ENCODE measurements around the gene NRBF2.
"Not testable (repeated sequence)": the region's sequence is repeated elsewhere in the genome, so short reads cannot be mapped to it uniquely, and the experiment has no call there.

NRBF2 gene

DNA sequence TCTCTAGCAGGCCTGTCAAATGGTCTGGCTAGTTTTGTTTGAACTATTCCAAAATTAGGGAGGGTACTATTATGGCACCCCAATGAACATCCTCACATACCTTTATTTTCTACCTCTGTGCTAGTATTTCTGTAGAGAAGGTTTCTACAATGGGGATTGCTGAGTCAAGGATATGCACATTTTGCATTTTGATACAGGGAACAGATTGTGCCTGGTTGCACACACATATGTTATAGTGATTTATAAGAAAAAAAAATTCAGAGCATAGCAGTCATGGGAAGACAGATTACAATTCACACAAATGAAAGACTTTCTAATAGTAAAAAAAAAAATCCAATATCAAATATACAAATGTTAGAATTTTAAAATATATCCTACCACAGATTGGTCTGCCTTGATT, 14.1 kb upstream of the NRBF2 start:
- no peak for DNase-seq

DNA sequence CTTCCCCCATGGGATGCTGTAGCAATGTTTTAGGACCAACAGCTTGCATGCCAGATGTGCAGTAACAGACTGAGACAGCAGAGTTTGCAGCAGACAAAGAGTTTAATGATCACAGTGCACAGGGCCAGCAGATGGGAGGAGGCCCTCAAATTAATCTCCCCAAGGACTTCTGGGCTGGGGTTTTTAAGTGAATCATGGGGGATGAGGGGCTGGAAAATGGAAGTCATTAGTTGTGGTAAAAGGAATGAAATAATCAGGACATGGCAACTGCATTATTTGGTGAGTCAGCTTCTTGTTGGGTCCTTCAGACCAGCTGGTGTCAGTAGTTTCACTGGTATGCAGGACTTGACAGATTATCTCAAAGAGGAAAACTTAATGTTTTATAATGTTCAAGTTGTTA, 12.6 kb upstream of the NRBF2 start:
- DNase-seq = no peak

DNA sequence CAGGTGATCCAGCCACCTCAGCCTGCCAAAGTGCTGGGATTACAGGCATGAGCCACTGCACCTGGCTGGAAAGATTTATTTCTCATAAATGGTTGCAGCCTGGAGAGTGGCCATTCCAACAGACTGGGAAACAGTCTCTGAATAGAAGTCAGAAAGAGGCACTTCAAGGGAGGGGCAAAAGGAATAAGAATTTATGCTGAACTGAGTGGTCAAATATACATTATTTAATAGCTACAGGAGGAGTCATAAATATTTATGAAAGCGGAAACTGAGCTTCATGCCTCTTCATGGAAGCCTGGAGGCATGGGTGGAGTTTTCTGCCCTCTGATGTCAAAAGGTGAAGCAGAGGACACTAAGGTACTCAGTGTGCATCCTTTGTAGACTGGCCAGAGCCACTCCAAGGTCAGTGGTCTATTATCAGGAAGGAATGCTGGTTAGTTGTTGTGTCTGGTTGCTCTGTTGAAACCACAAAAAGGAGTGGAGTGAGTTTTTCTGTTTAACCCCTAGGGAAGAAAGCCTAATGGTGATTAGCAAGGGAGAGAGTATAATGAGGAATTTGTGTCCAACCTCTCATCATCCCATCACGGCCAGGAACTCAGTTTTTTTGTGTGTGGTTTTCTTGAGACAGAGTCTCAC, 9.3 kb upstream of the NRBF2 start:
- no peak for DNase-seq

DNA sequence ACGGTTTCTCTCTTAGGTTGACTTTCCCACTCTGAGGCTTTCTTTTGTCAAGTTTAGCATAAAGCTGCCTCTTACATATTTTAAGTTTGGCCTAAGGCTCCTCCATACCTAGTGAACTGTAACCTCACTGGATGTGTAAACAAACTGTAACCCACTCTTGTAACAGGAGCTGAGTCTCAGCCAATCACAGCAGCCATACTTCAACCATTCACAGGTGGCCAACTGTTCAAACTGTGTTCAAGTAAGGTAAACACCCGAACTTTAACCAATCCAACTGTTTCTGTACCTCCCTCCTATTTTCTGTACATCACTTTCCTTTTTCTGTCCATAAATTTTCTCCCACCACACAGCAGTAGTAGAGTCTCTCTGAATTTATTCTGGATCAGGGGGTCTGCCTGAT, 7.7 kb upstream of the NRBF2 start:
- DNase-seq = no peak

DNA sequence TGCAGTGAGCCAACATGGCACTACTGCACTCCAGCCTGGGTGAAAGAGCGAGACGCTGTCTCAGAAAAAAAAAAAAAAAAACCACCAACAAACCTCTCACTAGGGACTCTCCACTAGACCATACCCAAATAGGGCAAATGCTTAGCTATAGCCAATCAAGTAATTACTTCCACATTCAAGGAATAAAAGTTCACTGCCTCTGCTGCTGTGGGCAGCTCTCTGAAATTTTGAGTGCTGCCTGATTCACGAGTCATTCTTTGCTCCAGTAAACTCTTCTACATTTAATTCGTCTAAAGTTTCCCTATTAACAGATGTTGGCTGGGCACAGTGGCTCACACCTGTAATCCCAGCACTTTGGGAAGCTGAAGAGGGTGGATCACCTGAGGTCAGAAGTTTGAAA, 4.7 kb upstream of the NRBF2 start:
- DNase-seq = no peak

DNA sequence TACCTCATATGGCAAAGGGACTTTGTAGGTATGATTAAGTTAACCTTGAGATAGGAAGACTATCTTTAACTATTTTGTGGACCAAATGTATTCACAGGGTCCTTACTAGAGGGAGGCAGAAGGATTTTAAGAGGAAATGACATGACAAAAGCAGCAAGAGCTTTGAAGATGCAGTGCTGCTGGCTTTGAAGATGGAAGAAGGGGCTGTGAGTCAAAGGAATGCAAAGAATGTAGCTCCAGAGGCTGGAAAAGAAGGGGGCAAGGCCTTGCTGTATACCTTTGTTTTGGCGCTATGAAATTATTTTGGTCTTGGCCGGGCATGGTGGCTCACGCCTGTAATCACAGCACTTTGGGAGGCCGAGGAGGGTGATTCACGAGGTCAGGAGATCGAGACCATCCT, 3.2 kb upstream of the NRBF2 start:
- DNase-seq = no peak

DNA sequence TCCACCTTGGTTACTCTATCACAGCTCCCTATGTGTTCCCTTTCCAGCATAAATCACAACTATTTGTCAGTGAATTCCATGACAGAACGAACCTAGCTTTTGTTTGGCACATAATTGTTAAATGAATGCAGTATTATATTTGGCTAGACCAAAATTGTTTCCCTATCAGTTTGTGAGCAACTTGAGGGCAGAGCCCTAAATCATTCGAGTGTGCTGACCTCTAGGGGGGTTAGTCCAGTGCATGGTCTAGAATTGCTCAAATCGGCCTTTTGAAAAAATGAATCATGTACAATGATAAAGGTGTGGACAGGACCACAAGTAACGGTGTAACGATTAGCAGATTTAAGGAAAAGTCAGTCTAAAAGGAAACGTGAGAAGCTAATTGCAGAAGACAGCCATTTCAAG, 475 bp upstream of the NRBF2 start:
- no peak for DNase-seq

DNA sequence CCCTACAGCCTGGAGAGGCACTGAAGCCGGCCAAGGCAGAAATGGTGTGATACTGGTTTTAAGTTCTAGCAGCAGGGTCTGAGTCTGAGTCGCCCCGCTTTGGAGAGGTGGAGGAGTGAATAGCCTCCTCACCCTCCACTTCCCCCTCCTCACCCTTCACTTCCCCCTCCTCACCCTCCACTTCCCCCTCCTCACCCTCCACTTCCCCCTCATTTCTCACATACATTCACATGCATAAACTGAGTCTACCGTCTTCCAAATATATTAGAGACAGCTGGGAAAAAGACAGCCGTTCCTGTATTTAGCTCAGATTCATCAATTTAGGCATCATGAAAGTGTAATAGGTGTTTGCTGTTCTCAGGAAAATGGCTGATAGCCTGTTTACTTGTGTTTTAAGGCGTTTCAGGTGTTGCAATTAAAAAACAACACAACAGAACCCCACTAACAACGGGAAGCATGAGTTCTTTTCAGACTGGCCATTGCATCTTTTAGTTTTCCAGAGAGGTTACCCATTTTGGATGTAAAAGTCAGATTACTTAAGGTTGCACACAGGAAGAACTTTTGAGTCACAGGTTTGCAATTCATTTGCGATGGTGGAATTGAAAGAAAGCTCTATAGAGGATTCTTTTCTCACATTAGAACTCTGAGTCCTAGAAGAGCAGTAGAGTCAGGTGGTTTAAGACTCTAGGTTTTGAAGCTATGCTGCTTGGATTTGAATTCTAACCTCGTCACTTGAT, 861 bp downstream of the NRBF2 start:
- DNase-seq = no peak

DNA sequence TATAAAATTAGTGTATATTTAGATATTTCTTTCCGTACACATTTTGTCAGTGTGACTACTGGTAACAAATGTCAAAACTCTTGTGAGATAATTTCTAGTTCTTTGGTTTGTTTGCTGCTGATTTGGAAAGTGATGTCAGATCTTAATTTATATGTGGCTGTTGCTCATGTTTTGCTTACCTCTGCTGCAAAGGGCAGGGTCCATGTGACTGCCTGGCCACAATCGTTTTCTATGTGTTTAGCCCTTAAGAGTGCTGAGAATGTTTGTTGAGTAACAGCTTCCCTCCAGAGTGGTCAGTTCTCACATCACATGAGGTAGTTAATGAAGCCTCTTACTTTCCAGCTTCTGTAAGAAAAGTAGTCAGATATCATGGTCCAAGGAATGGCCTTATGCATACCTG, 4.2 kb downstream of the NRBF2 start:
- no peak for DNase-seq

DNA sequence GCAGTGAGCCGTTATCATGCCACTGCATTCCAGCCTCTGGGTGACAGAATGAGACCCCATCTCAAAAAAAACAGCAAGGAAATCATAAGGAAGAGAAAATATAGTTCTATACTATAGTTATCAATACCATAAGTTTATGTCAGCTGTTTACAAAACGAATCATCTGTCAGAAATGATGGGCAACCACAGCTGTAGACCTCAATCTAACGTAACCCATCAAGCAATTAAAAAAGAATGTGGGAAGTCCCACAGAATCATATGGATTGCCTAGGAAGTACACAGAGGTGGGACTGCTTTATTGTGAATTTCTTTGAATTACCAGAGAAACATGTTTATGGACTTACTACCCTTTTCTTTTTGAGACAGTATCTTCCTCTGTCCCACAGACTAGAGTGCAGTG, 6.9 kb downstream of the NRBF2 start:
- no peak for DNase-seq

DNA sequence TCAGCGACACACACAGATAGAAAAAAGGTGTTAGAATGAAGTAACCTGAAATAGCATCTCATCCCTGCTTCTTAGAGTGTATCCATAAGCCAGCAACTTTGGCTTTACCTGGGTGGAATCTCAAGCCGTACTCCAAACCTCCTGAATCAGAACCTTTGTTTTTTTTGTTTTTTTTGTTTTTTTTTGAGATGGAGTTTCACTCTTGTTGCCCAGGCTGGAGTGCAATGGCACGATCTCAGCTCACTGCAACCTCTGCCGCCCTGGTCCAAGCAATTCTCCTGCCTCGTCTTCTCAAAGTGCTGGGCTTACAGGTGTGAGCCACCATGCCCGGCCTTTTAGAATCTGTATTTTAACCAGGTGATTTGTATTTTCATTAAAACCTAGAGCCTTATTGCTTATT, 9.0 kb downstream of the NRBF2 start:
- DNase-seq = no peak

DNA sequence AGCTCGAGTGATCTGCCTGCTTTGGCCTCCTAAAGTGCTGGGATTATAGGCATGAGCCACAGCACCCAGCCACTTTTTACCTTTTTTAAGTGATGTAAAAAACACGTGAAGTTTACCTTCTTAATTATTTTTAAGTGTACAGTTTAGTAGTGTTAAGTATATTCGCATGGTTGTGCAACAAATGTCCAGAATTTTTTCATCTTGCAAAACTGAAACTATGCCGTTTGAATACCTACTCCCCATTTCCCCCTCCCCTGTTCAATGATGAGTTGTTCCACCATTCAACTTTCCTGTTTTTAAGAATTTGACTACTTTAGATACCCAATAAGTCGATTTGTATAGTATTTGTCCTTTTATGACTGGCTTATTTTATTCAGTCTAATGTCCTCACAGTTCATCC, 10.9 kb downstream of the NRBF2 start:
- DNase-seq = no peak

DNA sequence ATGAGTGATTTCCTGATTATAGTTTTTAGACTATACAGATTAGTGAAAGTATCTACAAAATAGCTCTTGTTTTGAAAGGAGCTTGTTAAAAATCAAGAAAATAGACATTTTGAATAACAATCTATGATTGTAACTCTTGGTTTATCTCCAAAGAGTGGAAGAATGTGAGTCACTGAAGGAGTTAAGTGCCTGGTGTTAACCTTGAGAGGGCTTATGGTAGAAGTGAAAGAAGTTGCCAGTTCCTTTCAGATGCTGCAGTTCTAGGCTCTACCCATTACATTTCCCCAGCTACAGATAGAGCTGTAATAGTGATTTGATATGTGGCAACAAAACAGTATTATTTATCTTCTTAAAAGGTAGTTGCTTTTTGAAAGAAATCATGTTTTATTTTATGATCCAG, 12.7 kb downstream of the NRBF2 start:
- DNase-seq = no peak

DNA sequence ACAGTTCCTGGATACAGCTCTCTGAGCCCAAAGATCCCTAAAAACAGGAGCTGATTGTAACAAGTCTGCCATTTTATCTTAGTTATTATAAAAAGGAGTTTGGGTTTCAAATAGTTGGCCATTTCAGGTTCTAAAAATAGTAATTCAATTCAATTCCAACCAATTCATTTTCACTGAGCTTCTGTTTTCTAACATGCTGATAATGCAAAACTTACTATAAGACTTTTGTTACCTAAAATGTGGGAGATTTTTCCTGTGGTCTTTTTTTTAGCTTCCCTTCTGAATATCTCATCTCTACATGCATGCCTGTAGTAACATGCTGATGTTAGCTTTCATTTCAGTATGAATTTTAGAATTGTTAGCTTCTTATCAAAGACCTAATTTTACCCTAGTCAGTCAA, 13.4 kb downstream of the NRBF2 start:
- DNase-seq = no peak

DNA sequence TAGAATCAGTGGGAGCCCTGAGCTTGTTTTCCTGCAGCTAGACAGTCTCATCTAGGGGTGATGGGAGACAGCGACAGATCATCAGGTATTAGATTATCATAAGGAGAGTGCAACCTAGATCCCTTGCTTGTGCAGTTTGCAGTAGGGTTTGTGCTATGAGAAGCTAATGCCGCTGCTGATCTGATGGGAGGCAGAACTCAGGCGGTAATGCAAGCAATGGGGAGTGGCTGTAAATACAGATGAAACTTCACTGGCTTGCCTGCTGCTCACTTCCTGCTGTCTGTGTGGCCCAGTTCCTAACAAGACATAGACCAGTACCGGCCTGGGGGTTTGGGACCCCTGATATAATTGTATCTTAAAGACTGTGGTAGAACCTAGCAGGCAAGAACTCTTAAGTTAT, 17.6 kb downstream of the NRBF2 start:
- DNase-seq = no peak

DNA sequence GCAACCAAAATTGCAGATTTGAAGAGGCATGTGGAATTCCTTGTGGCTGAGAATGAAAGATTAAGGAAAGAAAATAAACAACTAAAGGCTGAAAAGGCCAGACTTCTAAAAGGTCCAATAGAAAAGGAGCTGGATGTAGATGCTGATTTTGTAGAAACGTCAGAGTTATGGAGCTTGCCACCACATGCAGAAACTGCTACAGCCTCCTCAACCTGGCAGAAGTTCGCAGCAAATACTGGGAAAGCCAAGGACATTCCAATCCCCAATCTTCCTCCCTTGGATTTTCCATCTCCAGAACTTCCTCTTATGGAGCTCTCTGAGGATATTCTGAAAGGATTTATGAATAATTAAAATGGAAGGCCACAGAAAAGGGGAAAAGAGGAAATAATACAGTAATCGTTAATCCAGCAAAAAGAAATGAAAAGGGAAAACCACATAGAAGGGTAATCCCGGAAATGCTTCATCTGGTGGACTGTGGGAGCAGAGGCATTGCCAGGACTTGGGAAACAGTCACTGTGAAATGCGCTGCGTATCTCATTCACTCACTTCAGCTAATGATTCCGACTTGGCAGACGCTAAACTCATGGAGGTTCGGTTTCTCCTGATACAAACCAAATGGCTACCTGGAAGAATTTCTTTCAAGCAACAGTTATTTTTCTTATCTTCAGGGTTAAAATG, 20.9 kb downstream of the NRBF2 start:
- DNase-seq = not testable (repeated sequence)

DNA sequence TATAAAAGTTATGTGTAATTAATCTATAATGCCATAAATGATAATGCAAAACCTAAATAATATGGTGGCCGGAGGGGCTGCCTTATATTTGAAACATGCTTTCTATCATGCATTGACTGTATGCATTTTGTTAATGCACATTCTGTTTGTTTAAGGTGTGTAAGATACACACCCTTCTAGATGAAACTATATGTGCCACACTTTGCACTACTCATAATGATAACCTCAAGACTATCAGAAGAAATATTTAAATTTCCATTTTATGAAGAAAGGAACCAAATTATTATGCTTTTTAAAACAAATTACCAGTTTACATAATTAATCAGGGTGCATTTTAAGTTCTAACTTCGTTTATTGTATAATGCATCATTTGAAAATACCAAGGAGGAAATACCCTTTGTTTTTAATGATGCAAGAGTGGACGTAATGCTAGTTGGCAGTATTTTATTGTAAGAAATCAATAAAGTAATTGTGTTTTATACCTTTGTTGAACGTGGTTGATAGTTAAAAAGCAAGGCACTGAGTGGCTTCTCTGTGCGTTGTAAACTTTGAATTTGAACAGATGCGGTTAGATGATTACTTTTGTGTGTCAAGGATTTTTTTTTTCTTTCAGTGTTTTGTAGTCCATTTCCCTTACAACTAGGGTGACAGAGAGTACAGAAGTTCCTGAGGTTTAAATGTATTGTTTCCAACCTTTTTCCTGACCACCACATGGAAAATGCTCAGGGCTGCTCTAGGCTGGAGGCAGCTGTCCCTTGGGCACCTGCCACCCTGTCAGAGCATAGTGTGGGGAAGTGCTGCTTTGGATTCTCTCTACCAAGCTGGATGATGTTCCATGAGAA, 21.6 kb downstream of the NRBF2 start:
- DNase-seq = no peak

DNA sequence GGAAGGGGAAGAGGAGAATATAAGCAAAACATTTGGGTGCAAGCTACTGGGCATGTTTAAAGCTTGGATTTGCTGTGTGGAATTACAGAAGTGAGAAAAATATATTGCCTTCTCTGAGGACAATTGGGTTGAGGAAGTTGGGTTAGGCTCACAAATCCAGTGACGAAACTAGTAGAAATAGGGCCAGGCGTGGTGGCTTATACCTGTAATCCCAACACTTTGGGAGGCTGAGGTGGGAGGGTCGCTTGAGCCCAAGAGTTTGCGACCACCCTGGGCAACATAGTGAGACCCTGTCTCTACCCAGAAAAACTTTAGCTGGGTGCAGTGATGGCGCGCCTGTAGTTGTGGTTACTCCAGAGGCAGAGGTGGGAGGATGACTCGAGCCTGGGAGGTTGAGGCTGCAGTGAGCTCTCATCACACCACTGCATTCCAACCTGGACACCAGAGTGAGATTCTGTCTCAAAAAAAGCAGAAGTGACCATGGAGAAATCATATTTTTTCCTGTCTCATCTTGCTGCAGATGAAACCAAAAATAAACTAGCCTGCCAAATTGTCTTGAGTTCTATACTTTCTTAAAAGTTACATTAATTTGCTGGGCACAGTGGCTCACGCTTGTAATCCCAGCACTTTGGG, 22.4 kb downstream of the NRBF2 start:
- DNase-seq = no peak

DNA sequence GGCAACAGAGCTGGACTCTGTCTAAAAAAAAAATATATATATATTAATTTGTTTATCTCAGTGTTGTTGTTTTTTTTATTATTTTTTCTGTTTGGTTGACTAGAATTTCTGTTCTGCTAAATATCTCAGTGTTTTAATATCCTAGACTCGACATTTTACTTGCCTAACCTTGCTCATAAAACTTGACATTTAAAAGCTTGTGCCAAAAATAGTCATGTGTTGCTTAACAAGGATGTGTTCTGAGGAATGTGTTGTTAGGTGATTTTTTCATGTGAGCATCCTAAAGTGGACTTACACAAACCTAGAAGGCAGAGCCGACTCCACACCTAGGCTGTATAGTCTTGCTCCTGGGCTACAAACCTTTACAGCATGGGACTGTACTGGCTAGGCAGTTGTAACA, 23.1 kb downstream of the NRBF2 start:
- DNase-seq = no peak

DNA sequence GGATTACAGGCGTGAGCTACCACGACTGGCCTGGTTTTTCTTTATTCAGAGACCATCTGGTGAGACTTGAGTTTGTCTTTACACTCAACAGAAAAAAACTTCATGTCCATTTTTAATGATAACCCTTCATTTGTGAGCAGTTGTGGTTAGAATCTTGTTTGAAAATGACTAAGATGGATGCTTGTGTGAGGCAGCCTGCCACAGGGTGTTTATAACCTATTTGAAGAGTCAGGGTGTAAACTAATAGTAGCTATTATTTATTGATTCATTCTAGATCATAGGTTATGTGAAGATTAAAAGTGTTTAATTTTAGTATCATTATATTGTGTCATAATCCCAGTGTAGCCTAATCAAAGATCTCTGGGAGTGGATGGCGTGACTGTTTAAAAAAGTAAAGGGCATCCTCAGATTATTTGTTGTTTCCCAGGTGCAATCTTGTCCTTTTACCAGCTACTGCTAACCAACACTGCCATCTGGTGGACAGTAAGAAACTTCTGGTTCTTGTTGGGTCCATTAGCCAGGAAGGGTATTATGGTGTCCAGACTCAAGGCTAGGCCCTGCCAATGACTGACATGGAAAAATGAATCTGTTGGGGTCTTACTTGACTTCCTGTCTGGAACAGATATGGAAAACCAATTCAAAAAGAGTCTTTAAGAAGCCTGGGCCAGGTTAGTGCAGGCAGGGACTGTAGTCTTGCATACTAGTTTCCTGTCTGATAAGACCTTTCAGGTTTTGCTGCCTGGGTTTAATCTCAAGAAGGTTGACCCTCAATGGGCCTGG, 24.9 kb downstream of the NRBF2 start:
- DNase-seq = no peak

DNA sequence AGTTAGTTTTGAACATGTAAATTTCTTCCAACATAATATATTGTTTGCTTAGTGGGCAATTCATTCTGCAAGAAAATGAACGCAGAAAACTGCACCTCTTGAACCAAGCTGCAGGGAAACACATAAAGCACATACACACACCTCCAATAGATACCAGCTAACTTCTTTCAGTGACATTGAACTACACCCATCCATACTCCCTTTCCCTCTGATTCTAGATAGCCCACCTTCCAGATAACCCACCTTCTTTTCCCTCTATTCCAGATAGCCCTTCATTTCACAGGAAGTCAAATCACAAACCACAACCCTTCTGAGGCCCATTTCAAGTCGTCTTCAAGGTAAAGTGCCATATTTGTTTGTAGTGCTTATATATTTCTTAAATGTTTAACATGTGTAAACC, 28.5 kb downstream of the NRBF2 start:
- no peak for DNase-seq

DNA sequence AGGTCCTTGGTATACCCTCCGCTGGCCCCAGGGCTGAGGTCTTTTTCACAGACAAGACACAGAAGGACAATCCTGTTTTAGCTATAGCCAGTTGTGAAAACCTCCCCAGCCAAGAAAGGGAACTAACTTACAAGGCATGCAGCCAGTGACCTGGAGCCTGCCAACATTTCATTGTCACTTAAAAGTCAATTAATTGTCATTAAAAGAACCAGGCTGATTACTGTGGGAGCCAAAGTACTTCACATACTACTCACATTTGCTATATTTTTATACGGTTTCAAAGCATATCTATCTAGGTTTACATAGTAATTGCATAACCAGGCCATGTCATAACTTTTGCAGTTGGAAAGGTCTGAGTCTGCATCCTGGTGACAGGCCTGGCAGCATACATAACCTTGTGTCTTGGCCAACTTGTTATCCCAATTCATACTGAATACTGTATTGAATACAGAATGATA, 31.1 kb downstream of the NRBF2 start:
- no peak for DNase-seq
